ENCODE results near the gene IMMP2L.

GRCh38 chr7:111082351-111082750, 479.9 kb downstream of the IMMP2L start:
- no peak for TF ChIP-seq CTCF (IDR thresholded peaks at IDR 0.05)
- no peak for TF ChIP-seq POLR2A (IDR thresholded peaks at IDR 0.05; ENCODE audit: low read depth)
- TF ChIP-seq EP300 (IDR thresholded peaks at IDR 0.05): no peak
- TF ChIP-seq POLR2AphosphoS5 (IDR thresholded peaks at IDR 0.05): no peak

Measured in esophagus muscularis mucosa (tissue), 4 donors.